A549 treated with ZK216348 at 1 μM for 4 hours (cell line): Measurements from ENCODE around the gene SCEL. TPM values are rescaled to one million over a fixed set of nuclear protein-coding genes. Genes with fewer than 3 reads are reported as not detected.

Experiments
- total RNA-seq: library from RNA; stranded (reverse); fragments of 200-300 nt; extraction: Qiagen RNA extraction; gene quantifications from 5 replicates; pipeline ENCODE4 v1.2.3, GENCODE V29; 2022; ENCODE audit warnings: low read depth

Gene SCEL
- total RNA-seq: 0.49 to 0.88 TPM (median 0.78 TPM) in 5 replicates

GRCh38 chr13:77535448-77535847, at the start of gene SCEL:
SCEL (plus strand) TSS chr13:77535706; CDS start chr13:77555876, 20,170 bp downstream.

Other genes with a start within 250 kb of the SCEL start
- gene MYCBP2, start 208.6 kb upstream of the SCEL start, total RNA-seq: 14.5 to 25.4 TPM (median 18.7 TPM) in 5 replicates
- 0.21 to 1.3 TPM (median 0.42 TPM) in 5 replicates for gene SLAIN1, start 162.0 kb downstream of the SCEL start, total RNA-seq